ENCODE measurements around the gene CACNA1I. TPM values are rescaled to one million over a fixed set of nuclear protein-coding genes. Genes with fewer than 3 reads are reported as not detected.
A peak's percentile ranks its signal among the peaks of the same experiment; 100 is the strongest.

CACNA1I gene
- total and polyA plus RNA-seq, 9 donors, result 0.04 to 0.14 (median 0.09) TPM

GRCh38 chr22:39535831-39536449 is 34.6 kb upstream of the CACNA1I start:
- no peak overlapping the region for H3K27ac ChIP-seq (ENCODE audit: low read length)
- WGBS (ENCODE audit: insufficient coverage), result 71% methylated on average over 1 of the region's 15 CpGs
- peaks cover 6% of the 10 kb centered on the region for H3K27me3 ChIP-seq (ENCODE audit: control insufficient read depth, insufficient read depth, low read length)
- peaks cover 6% of the 10 kb centered on the region for H3K36me3 ChIP-seq (ENCODE audit: control insufficient read depth, insufficient read depth, low read length)
- DNase-seq, result no peak
- H3K4me3 ChIP-seq (ENCODE audit: low read length), result no peak overlapping the region
- H3K4me1 ChIP-seq (ENCODE audit: control insufficient read depth, insufficient read depth, low read length), result peaks cover 20% of the 10 kb centered on the region
- no peaks in the 10 kb centered on the region for H3K9me3 ChIP-seq (replicated peaks; ENCODE audit: control insufficient read depth, low read depth, low read length)

GRCh38 chr22:39536711-39537110 is 33.8 kb upstream of the CACNA1I start:
- H3K27ac ChIP-seq (ENCODE audit: low read length), result no peak overlapping the region
- H3K36me3 ChIP-seq (ENCODE audit: control insufficient read depth, insufficient read depth, low read length), result no peaks in the 10 kb centered on the region
- no peaks in the 10 kb centered on the region for H3K9me3 ChIP-seq (replicated peaks; ENCODE audit: control insufficient read depth, low read depth, low read length)
- DNase-seq, result no peak
- peaks cover 6% of the 10 kb centered on the region for H3K27me3 ChIP-seq (ENCODE audit: control insufficient read depth, insufficient read depth, low read length)
- H3K4me3 ChIP-seq (ENCODE audit: low read length), result no peak overlapping the region
- 66% methylated on average over 8 of the region's 8 CpGs for WGBS (ENCODE audit: insufficient coverage)
- H3K4me1 ChIP-seq (ENCODE audit: control insufficient read depth, insufficient read depth, low read length), result peaks cover 13% of the 10 kb centered on the region

- no peak overlapping the region for H3K27ac ChIP-seq (ENCODE audit: low read length)
- WGBS (ENCODE audit: insufficient coverage), result no CpG with 5 or more reads among the region's 2 CpGs
- no peak overlapping the region for H3K4me3 ChIP-seq (ENCODE audit: low read length)
- H3K27me3 ChIP-seq (ENCODE audit: control insufficient read depth, insufficient read depth, low read length), result peaks cover 6% of the 10 kb centered on the region
- H3K4me1 ChIP-seq (ENCODE audit: control insufficient read depth, insufficient read depth, low read length), result peaks cover 10% of the 10 kb centered on the region
- no peaks in the 10 kb centered on the region for H3K36me3 ChIP-seq (ENCODE audit: control insufficient read depth, insufficient read depth, low read length)
- H3K9me3 ChIP-seq (replicated peaks; ENCODE audit: control insufficient read depth, low read depth, low read length), result no peaks in the 10 kb centered on the region
- DNase-seq, result no peak
Measured at GRCh38 chr22:39537975-39538374, 32.6 kb upstream of the CACNA1I start.

- WGBS (ENCODE audit: insufficient coverage), result 17% methylated on average over 5 of the region's 11 CpGs
- H3K36me3 ChIP-seq (ENCODE audit: control insufficient read depth, insufficient read depth, low read length), result no peaks in the 10 kb centered on the region
- no peak overlapping the region for H3K4me3 ChIP-seq (ENCODE audit: low read length)
- no peak overlapping the region for H3K27ac ChIP-seq (ENCODE audit: low read length)
- no peak for DNase-seq
- H3K4me1 ChIP-seq (ENCODE audit: control insufficient read depth, insufficient read depth, low read length), result no peaks in the 10 kb centered on the region
- H3K9me3 ChIP-seq (replicated peaks; ENCODE audit: control insufficient read depth, low read depth, low read length), result no peaks in the 10 kb centered on the region
- peaks cover 27% of the 10 kb centered on the region for H3K27me3 ChIP-seq (ENCODE audit: control insufficient read depth, insufficient read depth, low read length)
Measured at GRCh38 chr22:39543095-39543494, 27.5 kb upstream of the CACNA1I start.

GRCh38 chr22:39545386-39546365 is 24.9 kb upstream of the CACNA1I start:
- WGBS (ENCODE audit: insufficient coverage), result 16% methylated on average over 20 of the region's 39 CpGs
- no peak overlapping the region for H3K27ac ChIP-seq (ENCODE audit: low read length)
- H3K9me3 ChIP-seq (replicated peaks; ENCODE audit: control insufficient read depth, low read depth, low read length), result no peaks in the 10 kb centered on the region
- peak; percentile 58 for DNase-seq
- no peaks in the 10 kb centered on the region for H3K36me3 ChIP-seq (ENCODE audit: control insufficient read depth, insufficient read depth, low read length)
- no peak overlapping the region for H3K4me3 ChIP-seq (ENCODE audit: low read length)
- no peaks in the 10 kb centered on the region for H3K4me1 ChIP-seq (ENCODE audit: control insufficient read depth, insufficient read depth, low read length)
- peaks cover 34% of the 10 kb centered on the region for H3K27me3 ChIP-seq (ENCODE audit: control insufficient read depth, insufficient read depth, low read length)

- Histone ChIP-seq H3K27me3 (ENCODE audit: control insufficient read depth, insufficient read depth, low read length) (peaks cover 37% of the 10 kb centered on the region), H3K36me3 (ENCODE audit: control insufficient read depth, insufficient read depth, low read length) (no peaks in the 10 kb centered on the region), H3K9me3 (replicated peaks; ENCODE audit: control insufficient read depth, low read depth, low read length) (no peaks in the 10 kb centered on the region), H3K4me3 (ENCODE audit: low read length) (no peak overlapping the region), H3K4me1 (ENCODE audit: control insufficient read depth, insufficient read depth, low read length) (no peaks in the 10 kb centered on the region), H3K27ac (ENCODE audit: low read length) (no peak overlapping the region)
- WGBS (ENCODE audit: insufficient coverage), result 50% methylated on average over 3 of the region's 5 CpGs
- no peak for DNase-seq
Measured at GRCh38 chr22:39546889-39547586, 23.5 kb upstream of the CACNA1I start.

- DNase-seq, result no peak
- Histone ChIP-seq H3K4me1 (ENCODE audit: control insufficient read depth, insufficient read depth, low read length) (no peaks in the 10 kb centered on the region), H3K4me3 (ENCODE audit: low read length) (no peak overlapping the region), H3K27ac (ENCODE audit: low read length) (no peak overlapping the region), H3K9me3 (replicated peaks; ENCODE audit: control insufficient read depth, low read depth, low read length) (no peaks in the 10 kb centered on the region), H3K36me3 (ENCODE audit: control insufficient read depth, insufficient read depth, low read length) (no peaks in the 10 kb centered on the region), H3K27me3 (ENCODE audit: control insufficient read depth, insufficient read depth, low read length) (peaks cover 38% of the 10 kb centered on the region)
- 38% methylated on average over 2 of the region's 2 CpGs for WGBS (ENCODE audit: insufficient coverage)
Measured at GRCh38 chr22:39547587-39547947, 23.0 kb upstream of the CACNA1I start.

GRCh38 chr22:39553429-39553828 is 17.1 kb upstream of the CACNA1I start:
- Histone ChIP-seq H3K4me3 (ENCODE audit: low read length) (no peak overlapping the region), H3K36me3 (ENCODE audit: control insufficient read depth, insufficient read depth, low read length) (no peaks in the 10 kb centered on the region), H3K27ac (ENCODE audit: low read length) (no peak overlapping the region), H3K27me3 (ENCODE audit: control insufficient read depth, insufficient read depth, low read length) (peaks cover 53% of the 10 kb centered on the region), H3K4me1 (ENCODE audit: control insufficient read depth, insufficient read depth, low read length) (peaks cover 8% of the 10 kb centered on the region), H3K9me3 (replicated peaks; ENCODE audit: control insufficient read depth, low read depth, low read length) (no peaks in the 10 kb centered on the region)
- 92% methylated on average over 2 of the region's 3 CpGs for WGBS (ENCODE audit: insufficient coverage)
- DNase-seq, result no peak

- H3K36me3 ChIP-seq (ENCODE audit: control insufficient read depth, insufficient read depth, low read length), result no peaks in the 10 kb centered on the region
- WGBS (ENCODE audit: insufficient coverage), result 33% methylated on average over 1 of the region's 3 CpGs
- H3K9me3 ChIP-seq (replicated peaks; ENCODE audit: control insufficient read depth, low read depth, low read length), result no peaks in the 10 kb centered on the region
- H3K27me3 ChIP-seq (ENCODE audit: control insufficient read depth, insufficient read depth, low read length), result peaks cover 59% of the 10 kb centered on the region
- peak; percentile 46 for DNase-seq
- H3K4me1 ChIP-seq (ENCODE audit: control insufficient read depth, insufficient read depth, low read length), result peaks cover 9% of the 10 kb centered on the region
- no peak overlapping the region for H3K4me3 ChIP-seq (ENCODE audit: low read length)
- H3K27ac ChIP-seq (ENCODE audit: low read length), result no peak overlapping the region
Measured at GRCh38 chr22:39554151-39554550, 16.4 kb upstream of the CACNA1I start.
